GM19324 (cell line): ENCODE results near the gene AP3B2.
"Not testable (repeated sequence)": the region's sequence is repeated elsewhere in the genome, so short reads cannot be mapped to it uniquely, and the experiment has no call there.

Source experiments
- ATAC-seq: cut with Tn5 transposase; IDR thresholded peaks from one replicate; pipeline ENCODE4 v1.9.1; 2021; ENCODE audit warnings: mild to moderate bottlenecking, moderate library complexity; ENCODE audit not compliant: unreplicated experiment, low FRiP score

AP3B2 gene

DNA sequence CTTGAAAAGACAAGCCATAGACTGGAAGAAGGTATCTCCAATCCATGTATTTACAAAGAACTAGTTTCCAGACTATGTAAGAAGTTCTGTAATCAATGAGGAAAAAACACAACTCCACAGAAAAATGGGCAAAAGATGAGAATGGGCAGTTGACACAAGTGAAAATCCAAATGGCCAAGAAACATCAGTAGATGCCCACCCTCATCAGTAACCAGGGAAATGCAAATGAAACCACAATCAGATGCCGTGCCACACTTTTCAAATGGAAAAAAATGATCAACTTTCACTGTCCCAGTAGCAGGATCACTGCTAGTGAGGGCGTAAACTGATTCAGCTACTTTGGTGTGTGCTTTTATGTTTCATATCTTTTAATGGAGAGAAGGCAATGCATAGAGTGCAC is 58.0 kb downstream of the AP3B2 start:
- no peak for ATAC-seq

DNA sequence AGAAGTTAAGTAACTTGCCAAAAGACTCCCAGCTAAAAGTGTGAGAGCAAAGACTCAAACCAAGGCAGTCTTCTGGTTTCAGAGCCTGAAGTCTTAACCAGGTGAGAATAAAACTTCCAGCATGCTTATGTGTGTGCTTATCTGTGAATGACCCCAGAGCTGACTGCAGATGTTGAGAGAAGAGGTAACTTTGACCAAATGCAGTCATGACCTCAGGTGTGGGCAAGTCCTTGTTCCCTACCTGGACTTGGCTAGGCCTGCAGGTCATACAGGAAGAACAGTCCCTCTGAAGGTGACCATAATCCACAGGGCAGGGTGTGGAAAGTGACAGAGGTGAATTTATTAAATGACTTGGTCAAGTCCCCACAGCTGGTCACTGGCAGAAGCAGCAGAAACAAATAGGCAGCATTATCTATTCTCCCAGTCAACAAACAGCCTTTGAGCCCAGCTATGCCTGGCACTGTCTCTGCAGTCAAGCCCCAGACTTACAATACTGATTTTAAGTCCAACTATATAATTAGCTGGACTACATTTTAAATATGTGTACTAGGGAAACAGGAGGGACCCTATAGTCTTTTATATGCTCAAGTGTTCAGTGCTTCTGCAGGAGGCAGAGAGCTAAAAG is 59.5 kb downstream of the AP3B2 start:
- no peak for ATAC-seq

DNA sequence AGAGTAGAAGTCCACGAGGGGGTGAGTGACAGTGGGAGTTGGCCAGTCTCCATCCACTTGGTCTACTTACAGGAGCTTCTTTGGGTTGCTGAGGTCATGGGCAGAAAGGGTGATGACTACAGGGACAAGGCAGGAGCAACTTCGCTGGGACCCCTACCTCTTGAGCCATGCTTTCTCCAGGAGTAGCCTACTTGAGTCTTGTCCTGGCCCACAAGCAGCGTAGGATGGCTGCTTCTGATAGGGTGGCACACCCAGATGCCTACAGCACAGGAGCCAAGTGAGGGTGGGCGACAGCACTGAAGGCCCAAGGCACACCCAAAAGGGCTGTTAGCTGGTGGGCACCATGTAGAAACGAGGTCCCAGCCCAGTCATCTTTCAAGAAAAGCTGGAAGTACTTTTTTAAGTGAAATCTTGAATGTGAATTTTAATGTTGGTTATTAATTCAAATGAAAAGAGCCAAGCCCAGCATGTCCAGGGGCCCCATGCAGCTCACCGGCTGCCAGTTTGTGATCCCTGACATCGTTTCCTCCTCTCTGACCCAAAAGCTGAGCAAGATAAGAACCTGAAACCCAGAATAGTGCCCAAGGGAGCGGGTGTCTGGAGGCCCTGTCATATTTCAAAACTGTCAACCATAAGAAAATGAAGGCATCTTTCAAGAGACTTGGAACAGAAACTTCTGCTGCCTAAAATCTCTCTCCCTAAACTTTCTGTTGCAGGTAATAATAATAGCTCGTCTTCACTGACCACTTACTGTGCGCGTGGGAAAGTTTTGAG is 60.3 kb downstream of the AP3B2 start:
- ATAC-seq, result no peak

GRCh38 chr15:82648257-82649103 is 61.2 kb downstream of the AP3B2 start:
- no peak for ATAC-seq

DNA sequence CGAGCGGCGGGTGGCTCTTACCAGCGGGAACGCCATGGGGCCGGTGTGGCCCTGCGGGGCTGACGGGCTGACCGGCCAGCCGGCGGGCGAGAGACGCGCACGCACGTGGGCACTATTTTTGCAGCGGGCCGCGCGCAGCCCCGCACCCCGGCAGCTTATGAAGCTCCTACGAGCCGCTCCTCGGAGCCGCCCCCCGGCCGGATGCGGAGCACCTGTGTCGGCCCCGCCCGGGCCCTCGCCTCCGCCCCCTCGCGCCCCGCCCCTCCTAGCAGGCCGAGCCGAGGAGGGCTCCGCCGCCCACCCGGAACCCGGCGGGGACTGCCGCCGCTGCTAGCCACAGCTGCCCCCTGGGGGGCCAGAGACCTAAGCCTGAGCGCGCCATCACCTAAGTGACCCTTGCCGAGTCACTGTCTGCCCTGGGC is 61.8 kb downstream of the AP3B2 start:
- no peak for ATAC-seq

DNA sequence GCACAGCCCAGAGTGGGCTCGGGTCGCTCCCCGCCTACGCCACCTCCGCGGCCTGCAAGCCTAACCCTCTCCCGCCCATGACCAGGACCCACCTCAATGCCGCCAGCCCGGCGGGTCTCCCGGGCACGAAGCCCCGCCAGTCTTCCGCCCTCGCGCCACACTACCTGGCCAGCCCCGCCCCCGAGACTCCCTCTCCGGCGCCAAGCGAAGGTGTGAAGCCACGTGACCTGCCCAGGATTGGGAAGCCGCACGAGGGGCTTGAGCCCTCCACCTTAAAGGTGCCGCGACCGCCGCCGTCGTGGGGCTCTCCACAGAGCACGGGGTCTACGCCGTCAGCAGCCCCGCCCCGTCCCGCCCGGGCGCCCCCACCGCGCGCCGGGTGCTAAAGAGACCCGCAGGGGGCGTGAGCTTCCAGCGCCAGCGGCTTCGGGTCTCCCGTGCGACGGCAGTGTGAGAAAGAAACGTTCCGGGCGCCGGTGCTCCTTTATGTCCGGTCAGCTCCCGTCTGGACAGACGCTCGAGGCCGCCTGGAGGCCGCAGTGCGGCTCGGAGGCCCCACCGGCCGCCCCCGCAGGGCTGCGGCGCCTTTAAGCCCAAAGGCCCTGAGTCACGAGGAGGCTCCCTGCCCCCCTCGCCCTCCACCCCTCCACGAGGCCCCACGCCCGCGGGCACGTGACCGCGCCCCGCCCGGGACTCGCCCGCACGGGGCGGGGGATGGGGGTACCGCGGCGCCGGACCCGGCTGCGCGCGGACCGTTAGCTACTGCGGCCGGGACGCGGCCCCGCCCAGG is 62.4 kb downstream of the AP3B2 start, which contains the start of gene CPEB1:
Gene CPEB1, minus strand, starts transcription at position 319 of the 790 bp plus-strand sequence. CDS start 18,904 bp downstream, outside the sequence.
- no peak for ATAC-seq

DNA sequence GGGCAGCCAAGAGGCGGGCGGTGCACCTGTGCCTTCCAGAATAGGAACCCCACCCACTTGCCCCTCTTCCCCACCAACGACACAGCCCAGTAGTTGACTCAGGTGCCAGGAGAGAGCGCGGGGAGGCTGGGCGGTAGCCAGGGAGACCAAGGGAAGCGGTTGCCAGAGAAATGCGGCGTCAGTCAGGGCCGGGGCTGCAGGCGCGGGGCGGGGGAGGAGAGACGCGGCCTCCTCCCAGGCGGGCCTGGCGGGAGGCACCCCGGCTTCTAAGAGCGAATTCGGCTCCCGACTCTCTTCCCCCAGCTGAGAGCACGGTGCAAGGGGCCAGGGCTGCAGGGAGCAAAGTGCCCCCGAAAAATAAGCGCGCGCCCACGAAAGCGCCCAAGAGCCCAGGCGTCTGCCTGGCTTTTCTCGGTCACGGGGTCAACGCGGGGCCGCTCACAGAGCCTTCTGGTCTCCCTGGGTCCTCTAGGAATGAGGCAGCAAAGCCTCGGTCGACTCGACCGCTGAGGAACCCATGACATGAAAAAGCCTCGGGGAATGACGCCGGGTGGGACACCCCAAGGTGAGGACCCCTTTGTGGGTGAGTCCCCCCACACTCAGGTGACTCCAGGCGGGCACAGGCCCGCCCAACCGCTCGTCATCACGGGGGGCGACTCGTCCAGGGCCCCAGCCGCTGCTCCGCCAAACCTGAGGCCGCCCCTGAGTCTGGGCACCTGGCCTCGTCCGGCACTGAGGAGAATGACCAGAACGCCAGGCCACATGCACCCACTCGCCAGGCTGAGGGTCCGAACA is 63.2 kb downstream of the AP3B2 start:
- no peak for ATAC-seq

DNA sequence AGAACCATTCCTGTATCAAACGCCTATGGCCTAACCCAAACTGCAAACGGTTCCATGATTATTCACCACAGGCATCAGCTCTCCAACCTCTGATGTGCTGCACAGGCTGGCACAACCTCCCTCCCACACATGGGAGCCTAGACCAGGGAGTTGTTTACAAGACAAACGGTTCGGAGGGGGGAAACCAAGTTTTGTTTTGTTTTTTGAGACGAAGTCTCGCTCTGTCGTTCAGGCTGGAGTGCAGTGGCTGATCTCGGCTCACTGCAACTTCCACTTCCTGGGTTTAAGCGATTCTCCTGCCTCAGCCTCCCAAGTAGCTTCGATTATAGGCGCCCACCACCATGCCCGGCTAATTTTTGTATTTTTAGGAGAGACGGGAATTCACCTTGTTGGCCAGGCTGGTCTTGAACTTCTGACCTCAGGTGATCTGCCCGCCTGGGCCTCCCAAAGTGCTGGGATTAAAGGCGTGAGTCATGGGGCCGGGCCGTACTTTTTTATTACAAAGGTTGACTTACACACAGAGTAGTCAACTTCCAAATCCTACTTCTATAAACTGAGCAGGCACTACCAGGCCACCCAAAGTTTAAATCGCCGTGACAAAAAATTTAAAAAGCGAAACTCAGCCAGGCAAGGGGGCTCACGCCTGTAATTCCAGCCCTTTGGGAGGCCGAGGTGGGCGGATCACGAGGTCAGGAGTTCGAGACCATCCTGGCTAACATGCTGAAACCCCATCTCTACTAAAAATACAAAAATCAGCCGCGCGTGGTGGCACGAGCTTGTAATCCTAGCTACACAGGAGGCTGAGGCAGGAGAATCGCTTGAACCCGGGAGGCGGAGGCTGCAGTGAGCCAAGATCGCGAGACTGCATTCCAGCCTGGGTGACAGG is 64.5 kb downstream of the AP3B2 start:
- not testable (repeated sequence) for ATAC-seq

DNA sequence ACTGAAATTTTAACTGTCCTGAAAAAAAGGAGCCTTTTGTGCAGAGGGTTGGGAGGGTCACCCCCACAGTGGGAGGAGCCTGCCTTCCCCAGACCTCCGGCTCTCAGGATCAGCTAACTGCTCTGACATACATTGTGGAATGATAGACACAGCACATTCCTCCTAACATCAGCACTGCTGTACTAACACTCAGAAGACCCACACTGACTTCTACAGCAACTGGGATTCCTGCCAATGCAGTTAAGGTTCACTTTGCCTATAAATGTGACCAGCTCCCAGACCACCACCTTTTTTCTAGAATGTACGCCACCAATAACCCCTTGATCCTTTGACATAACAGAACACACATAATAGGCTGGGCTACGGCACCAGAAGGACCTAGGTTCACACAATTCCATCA is 65.7 kb downstream of the AP3B2 start:
- ATAC-seq, result no peak

DNA sequence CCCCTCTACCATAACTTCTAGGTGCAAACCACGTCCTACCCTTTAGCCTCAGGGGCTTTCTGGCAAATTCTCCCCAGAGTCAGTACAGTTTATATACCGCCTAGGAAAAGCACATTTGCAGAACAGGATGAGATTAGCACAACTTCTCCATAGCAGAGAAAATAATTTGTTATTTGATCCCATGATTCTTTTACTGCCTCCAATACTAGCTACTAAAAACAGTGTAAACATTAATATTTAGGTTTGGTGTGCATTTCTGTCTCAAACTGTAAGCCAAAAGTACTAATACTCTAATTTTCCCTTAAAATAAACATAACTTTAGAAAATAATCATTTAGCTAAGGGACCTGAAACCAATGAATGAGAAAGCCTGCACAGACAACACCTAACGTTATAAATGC is 67.0 kb downstream of the AP3B2 start:
- ATAC-seq, result no peak

- no peak for ATAC-seq
Observed at GRCh38 chr15:82641129-82641798, 68.4 kb downstream of the AP3B2 start.

DNA sequence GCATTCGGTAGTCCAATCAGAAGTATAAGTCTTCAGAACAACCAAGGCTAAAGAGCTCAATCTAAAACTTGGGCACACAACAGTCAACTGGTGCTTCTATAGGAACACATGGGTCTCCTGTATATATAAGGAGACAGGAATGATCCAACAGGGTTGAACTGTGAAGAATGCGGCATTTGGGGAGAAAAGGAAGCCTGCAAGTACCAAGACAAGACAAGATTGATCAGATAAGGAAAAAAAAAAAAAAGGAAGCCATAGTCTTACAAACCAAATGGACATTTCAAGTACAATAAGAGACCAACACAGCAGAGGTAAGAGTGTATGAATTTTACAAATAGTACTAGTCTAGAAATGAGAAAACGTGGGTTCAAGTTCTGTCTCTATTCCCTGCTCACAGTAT is 69.0 kb downstream of the AP3B2 start:
- ATAC-seq, result no peak

DNA sequence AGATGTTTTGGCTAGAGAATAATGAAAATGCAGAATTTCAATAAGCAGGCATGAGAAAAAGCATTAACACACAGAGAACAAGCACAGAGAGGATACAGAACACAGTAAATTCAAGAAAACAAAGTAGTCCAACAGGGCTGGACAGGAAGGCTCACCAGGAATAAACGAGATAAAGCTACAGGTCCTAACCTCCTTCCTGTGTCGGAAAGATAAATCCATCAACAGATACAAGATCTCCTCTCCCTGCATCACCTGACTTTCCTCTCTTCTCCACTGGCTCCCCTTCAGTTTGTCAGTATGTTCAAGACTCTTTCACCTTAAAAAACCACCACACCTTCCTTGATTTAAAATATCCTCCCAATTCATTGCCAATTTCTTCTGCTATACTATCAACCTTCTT is 73.9 kb downstream of the AP3B2 start:
- no peak for ATAC-seq

DNA sequence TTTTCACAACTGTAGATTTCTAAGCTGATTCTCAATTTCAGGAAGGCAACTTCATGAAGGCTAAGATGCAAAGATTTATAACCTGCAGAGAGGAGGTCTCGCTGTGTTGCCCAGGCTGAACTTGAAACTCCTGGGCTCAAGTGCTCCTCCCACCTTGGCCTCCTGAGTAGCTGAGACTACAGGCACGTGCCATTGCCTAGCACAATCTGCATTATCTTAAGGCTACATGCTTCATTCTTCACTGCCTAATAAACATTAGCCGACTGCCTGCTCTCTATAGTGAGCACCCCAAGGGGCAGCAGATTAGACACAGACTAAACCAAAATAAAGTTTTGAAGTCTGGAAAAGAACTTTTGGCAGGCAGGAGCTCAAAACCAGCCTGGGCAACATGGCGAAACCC is 79.6 kb downstream of the AP3B2 start:
- ATAC-seq, result no peak

DNA sequence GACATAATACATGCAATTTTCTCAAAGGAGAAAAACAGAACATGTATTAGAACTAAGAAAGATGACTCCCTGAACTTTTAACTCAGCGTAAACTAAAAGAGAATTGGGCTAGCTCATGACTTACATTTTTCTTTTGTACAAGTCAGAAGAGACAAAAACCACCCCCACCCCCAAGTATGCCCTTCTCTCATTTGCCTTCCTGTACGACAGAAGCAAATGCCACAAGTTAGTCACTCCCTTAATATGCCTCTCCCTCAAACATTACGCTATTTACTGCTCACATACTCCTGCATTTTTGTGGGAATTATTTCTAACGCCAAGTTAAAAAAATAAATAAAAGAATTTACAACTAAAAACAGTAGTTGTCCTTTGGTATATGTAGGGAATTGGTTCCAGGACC is 84.5 kb downstream of the AP3B2 start:
- ATAC-seq, result no peak

DNA sequence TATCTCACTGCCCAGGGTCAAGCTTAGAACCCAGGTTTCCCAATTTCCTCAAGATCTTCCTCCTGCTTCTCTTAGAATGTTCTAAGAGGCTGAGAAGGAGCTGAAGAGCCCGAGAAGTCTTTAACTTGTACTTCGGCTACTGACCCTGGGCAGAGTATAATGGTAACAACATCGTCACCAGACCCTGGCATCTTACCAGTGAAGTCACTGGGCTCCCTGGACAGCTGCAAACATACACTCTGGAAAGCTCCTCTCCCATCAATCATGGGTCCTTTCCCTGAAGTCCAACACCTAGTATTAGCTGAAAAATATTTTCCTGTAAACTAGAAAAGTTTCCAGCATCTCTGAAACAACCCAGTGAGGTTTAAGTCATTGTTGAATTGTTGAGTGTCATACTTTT is 85.2 kb downstream of the AP3B2 start:
- ATAC-seq, result no peak

DNA sequence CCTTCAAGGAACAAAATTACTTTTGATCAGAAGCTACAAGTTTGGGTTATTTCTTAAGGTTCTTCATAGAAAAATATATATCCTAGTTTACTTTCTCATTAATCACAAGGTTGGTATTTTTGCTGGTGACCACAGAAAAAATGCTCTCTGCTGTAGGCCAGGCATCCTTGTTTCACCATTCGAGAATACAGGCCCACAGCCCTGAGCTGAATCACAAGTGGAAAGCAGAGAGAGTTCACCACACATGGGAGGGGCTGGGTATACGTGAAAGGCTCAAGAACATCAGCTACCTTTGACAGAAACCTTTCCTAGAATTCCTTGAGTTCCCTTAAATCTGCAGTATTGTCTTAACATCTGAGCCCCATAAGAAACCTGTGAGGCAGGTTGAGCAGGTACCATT is 85.7 kb downstream of the AP3B2 start:
- no peak for ATAC-seq

GRCh38 chr15:82621970-82622369 is 87.7 kb downstream of the AP3B2 start:
- ATAC-seq, result no peak
